ENCODE measurements around the gene TRANK1.

TRANK1 gene

GRCh38 chr3:36833160-36833814 lies 111.6 kb downstream of the TRANK1 start:
- no peak for DNase-seq

GRCh38 chr3:36832406-36832805 lies 112.4 kb downstream of the TRANK1 start:
- no peak for DNase-seq

GRCh38 chr3:36827133-36827532 lies 117.7 kb downstream of the TRANK1 start:
- DNase-seq = no peak

- no peak for DNase-seq
Observed at GRCh38 chr3:36826240-36826639, 118.6 kb downstream of the TRANK1 start.

- DNase-seq = no peak
Observed at GRCh38 chr3:36824443-36824842, 120.4 kb downstream of the TRANK1 start.

GRCh38 chr3:36823806-36824205 lies 121.0 kb downstream of the TRANK1 start:
- DNase-seq = no peak

- DNase-seq = no peak
Observed at GRCh38 chr3:36820083-36820482, 124.8 kb downstream of the TRANK1 start.

- DNase-seq = no peak
Observed at GRCh38 chr3:36817806-36818533, 126.9 kb downstream of the TRANK1 start.

- DNase-seq = no peak
Observed at GRCh38 chr3:36815375-36815774, 129.5 kb downstream of the TRANK1 start.

GRCh38 chr3:36814776-36815175 lies 130.1 kb downstream of the TRANK1 start:
- no peak for DNase-seq

GRCh38 chr3:36814066-36814717 lies 130.7 kb downstream of the TRANK1 start:
- DNase-seq = no peak

- DNase-seq = no peak
Observed at GRCh38 chr3:36813305-36813704, 131.5 kb downstream of the TRANK1 start.

- no peak for DNase-seq
Observed at GRCh38 chr3:36812240-36812639, 132.6 kb downstream of the TRANK1 start.

- DNase-seq = no peak
Observed at GRCh38 chr3:36811768-36812167, 133.1 kb downstream of the TRANK1 start.

- peak; percentile 64 for DNase-seq
Observed at GRCh38 chr3:36804295-36805055, 140.4 kb downstream of the TRANK1 start.

GRCh38 chr3:36803091-36803791 lies 141.6 kb downstream of the TRANK1 start:
- no peak for DNase-seq

- DNase-seq = no peak
Observed at GRCh38 chr3:36800533-36801116, 144.2 kb downstream of the TRANK1 start.

GRCh38 chr3:36796881-36797280 lies 148.0 kb downstream of the TRANK1 start:
- no peak for DNase-seq

- DNase-seq = no peak
Observed at GRCh38 chr3:36796161-36796560, 148.7 kb downstream of the TRANK1 start.

GRCh38 chr3:36795622-36796021 lies 149.2 kb downstream of the TRANK1 start:
- DNase-seq = no peak

- DNase-seq = peak; percentile 3
Observed at GRCh38 chr3:36792342-36792741, 152.5 kb downstream of the TRANK1 start.

- no peak for DNase-seq
Observed at GRCh38 chr3:36790765-36791164, 154.1 kb downstream of the TRANK1 start.
